NCI-H2081 (cell line): ENCODE results near the gene LCLAT1.
A peak's percentile ranks its signal among the peaks of the same experiment; 100 is the strongest.

Source experiments
- DNase-seq, 2 experiments: peaks; one replicate each; lab custom pipeline; 2025; lab: John Stamatoyannopoulos, UW

Gene LCLAT1

GRCh38 chr2:30422444-30423040 is 24.5 kb upstream of the LCLAT1 start:
- no peak for DNase-seq

GRCh38 chr2:30424231-30424630 is 22.8 kb upstream of the LCLAT1 start:
- no peak for DNase-seq

- no peak for DNase-seq
These were observed 21.7 kb upstream of the LCLAT1 start for GRCh38 chr2:30425326-30425725.

- DNase-seq = no peak
These were observed 19.3 kb upstream of the LCLAT1 start for GRCh38 chr2:30427606-30428347.

- no peak for DNase-seq
These were observed 18.7 kb upstream of the LCLAT1 start for GRCh38 chr2:30428348-30428662.

- no peak for DNase-seq
These were observed 18.1 kb upstream of the LCLAT1 start for GRCh38 chr2:30428827-30429461.

GRCh38 chr2:30433541-30434299 is 13.3 kb upstream of the LCLAT1 start:
- DNase-seq = no peak

GRCh38 chr2:30434708-30435107 is 12.3 kb upstream of the LCLAT1 start:
- DNase-seq = no peak

- no peak for DNase-seq
These were observed 10.1 kb upstream of the LCLAT1 start for GRCh38 chr2:30436859-30437435.

- DNase-seq = no peak
These were observed 9.1 kb upstream of the LCLAT1 start for GRCh38 chr2:30437809-30438548.

- DNase-seq = no peak
These were observed 7.8 kb upstream of the LCLAT1 start for GRCh38 chr2:30439296-30439695.

- DNase-seq = no peak
These were observed 7.2 kb upstream of the LCLAT1 start for GRCh38 chr2:30439879-30440278.

- no peak for DNase-seq
These were observed 6.0 kb upstream of the LCLAT1 start for GRCh38 chr2:30441023-30441422.

- no peak for DNase-seq
These were observed 4.0 kb upstream of the LCLAT1 start for GRCh38 chr2:30443081-30443480.

GRCh38 chr2:30444273-30444672 is 2.8 kb upstream of the LCLAT1 start:
- no peak for DNase-seq

GRCh38 chr2:30445266-30445821 is 1.7 kb upstream of the LCLAT1 start:
- no peak for DNase-seq

- no peak for DNase-seq
These were observed 371 bp upstream of the LCLAT1 start for GRCh38 chr2:30446602-30447148.

- no peak for DNase-seq
These were observed 1.3 kb downstream of the LCLAT1 start for GRCh38 chr2:30448308-30448707.

- no peak for DNase-seq
These were observed 1.8 kb downstream of the LCLAT1 start for GRCh38 chr2:30448866-30449265.

- no peak for DNase-seq
These were observed 3.0 kb downstream of the LCLAT1 start for GRCh38 chr2:30450025-30450424.

- DNase-seq = peak in 1 of 2 experiments; percentile 6
These were observed 6.5 kb downstream of the LCLAT1 start for GRCh38 chr2:30453498-30453897.
